HEK293 (cell line): ENCODE results near the gene CCND1.

Experiments
- BCL6B ChIP-seq: fragments of 450-650 bp; formaldehyde crosslinking; IDR thresholded peaks from 2 replicates; pipeline ENCODE4 v1.5.1; 2017; ENCODE audit warnings: missing biosample characterization, missing genetic modification characterization
- KLF10 ChIP-seq: fragments of 450-650 bp; IDR thresholded peaks from 2 replicates; pipeline ENCODE4 v1.5.1; 2018; ENCODE audit warnings: missing biosample characterization, mild to moderate bottlenecking, missing genetic modification characterization
- PRDM4 ChIP-seq: fragments of 450-650 bp; formaldehyde crosslinking; IDR thresholded peaks from 2 replicates; pipeline ENCODE4 v1.5.1; 2017; ENCODE audit warnings: missing biosample characterization, missing genetic modification characterization
- SETDB1 ChIP-seq: IDR thresholded peaks from one replicate; pipeline ENCODE4 v1.6.1; 2017; ENCODE audit warnings: mild to moderate bottlenecking, low read length, moderate library complexity, mixed read lengths; ENCODE audit not compliant: insufficient read length
- ZBTB6 ChIP-seq: fragments of 450-650 bp; formaldehyde crosslinking; IDR thresholded peaks from 2 replicates; pipeline ENCODE4 v1.5.1; 2017; ENCODE audit warnings: missing biosample characterization, missing genetic modification characterization
- ZFHX2 ChIP-seq: fragments of 450-650 bp; formaldehyde crosslinking; conservative IDR thresholded peaks from 2 replicates; pipeline ENCODE4 v1.5.1; 2016; ENCODE audit warnings: missing biosample characterization, missing genetic modification characterization
- ZNF114 ChIP-seq: fragments of 450-650 bp; formaldehyde crosslinking; IDR thresholded peaks from 2 replicates; pipeline ENCODE4 v1.5.0; 2017; ENCODE audit warnings: missing biosample characterization, missing genetic modification characterization
- ZNF214 ChIP-seq: fragments of 450-650 bp; formaldehyde crosslinking; IDR thresholded peaks from 2 replicates; pipeline ENCODE4 v1.5.1; 2017; ENCODE audit warnings: missing biosample characterization, mild to moderate bottlenecking, missing genetic modification characterization, borderline replicate concordance
- ZNF48 ChIP-seq: fragments of 450-650 bp; formaldehyde crosslinking; IDR thresholded peaks from 2 replicates; pipeline ENCODE4 v1.5.1; 2016; ENCODE audit warnings: missing biosample characterization, missing genetic modification characterization
- ZSCAN23 ChIP-seq: fragments of 450-650 bp; formaldehyde crosslinking; IDR thresholded peaks from 2 replicates; pipeline ENCODE4 v1.5.1; 2016; ENCODE audit warnings: missing biosample characterization, missing genetic modification characterization
- TF ChIP-seq, protein P1 (sequence below): fragments of 450-650 bp; formaldehyde crosslinking; IDR thresholded peaks from 2 replicates; pipeline ENCODE4 v1.5.1; 2016; ENCODE audit warnings: missing biosample characterization, missing genetic modification characterization
- TF ChIP-seq, protein P2 (sequence below): fragments of 450-650 bp; formaldehyde crosslinking; IDR thresholded peaks from 2 replicates; pipeline ENCODE4 v1.5.1; 2016; ENCODE audit warnings: missing biosample characterization, missing genetic modification characterization
- TF ChIP-seq, protein P3 (sequence below): fragments of 450-650 bp; formaldehyde crosslinking; IDR thresholded peaks from 2 replicates; pipeline ENCODE4; 2016; ENCODE audit warnings: missing biosample characterization, missing genetic modification characterization
- TF ChIP-seq, protein P4 (sequence below): fragments of 450-650 bp; formaldehyde crosslinking; IDR thresholded peaks from 2 replicates; pipeline ENCODE4 v1.5.1; 2016; ENCODE audit warnings: missing biosample characterization, missing genetic modification characterization

Gene CCND1

GRCh38 chr11:69641681-69642548, 959 bp downstream of the CCND1 start (continued):
- TF ChIP-seq, protein P1, sequence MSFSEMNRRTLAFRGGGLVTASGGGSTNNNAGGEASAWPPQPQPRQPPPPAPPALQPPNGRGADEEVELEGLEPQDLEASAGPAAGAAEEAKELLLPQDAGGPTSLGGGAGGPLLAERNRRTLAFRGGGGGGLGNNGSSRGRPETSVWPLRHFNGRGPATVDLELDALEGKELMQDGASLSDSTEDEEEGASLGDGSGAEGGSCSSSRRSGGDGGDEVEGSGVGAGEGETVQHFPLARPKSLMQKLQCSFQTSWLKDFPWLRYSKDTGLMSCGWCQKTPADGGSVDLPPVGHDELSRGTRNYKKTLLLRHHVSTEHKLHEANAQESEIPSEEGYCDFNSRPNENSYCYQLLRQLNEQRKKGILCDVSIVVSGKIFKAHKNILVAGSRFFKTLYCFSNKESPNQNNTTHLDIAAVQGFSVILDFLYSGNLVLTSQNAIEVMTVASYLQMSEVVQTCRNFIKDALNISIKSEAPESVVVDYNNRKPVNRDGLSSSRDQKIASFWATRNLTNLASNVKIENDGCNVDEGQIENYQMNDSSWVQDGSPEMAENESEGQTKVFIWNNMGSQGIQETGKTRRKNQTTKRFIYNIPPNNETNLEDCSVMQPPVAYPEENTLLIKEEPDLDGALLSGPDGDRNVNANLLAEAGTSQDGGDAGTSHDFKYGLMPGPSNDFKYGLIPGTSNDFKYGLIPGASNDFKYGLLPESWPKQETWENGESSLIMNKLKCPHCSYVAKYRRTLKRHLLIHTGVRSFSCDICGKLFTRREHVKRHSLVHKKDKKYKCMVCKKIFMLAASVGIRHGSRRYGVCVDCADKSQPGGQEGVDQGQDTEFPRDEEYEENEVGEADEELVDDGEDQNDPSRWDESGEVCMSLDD (tag by site-specific recombination) = 0 out of 2 replicates have a peak, but pooled peaks have one; percentile 43
- TF ChIP-seq, protein P2, sequence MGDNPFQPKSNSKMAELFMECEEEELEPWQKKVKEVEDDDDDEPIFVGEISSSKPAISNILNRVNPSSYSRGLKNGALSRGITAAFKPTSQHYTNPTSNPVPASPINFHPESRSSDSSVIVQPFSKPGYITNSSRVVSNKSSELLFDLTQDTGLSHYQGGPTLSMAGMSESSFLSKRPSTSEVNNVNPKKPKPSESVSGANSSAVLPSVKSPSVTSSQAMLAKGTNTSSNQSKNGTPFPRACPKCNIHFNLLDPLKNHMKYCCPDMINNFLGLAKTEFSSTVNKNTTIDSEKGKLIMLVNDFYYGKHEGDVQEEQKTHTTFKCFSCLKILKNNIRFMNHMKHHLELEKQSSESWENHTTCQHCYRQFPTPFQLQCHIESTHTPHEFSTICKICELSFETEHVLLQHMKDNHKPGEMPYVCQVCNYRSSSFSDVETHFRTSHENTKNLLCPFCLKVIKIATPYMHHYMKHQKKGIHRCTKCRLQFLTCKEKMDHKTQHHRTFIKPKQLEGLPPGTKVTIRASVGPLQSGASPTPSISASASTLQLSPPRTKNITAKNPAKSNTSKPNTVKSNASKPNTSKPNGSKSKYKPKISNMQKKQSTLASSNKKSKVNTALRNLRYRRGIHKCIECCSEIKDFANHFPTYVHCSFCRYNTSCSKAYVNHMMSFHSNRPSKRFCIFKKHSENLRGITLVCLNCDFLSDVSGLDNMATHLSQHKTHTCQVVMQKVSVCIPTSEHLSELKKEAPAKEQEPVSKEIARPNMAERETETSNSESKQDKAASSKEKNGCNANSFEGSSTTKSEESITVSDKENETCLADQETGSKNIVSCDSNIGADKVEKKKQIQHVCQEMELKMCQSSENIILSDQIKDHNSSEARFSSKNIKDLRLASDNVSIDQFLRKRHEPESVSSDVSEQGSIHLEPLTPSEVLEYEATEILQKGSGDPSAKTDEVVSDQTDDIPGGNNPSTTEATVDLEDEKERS = no peak
- TF ChIP-seq ZFHX2 (tag by site-specific recombination) (no peak), PRDM4 (tag by site-specific recombination) (no peak), KLF10 (tag by site-specific recombination) (no peak), ZBTB6 (tag by site-specific recombination) (no peak), ZSCAN23 (tag by site-specific recombination) (no peak), SETDB1 (no peak), ZNF214 (tag by site-specific recombination) (no peak), ZNF114 (tag by site-specific recombination) (no peak), BCL6B (tag by site-specific recombination) (no peak), ZNF48 (tag by site-specific recombination) (no peak)
- TF ChIP-seq, protein P3, sequence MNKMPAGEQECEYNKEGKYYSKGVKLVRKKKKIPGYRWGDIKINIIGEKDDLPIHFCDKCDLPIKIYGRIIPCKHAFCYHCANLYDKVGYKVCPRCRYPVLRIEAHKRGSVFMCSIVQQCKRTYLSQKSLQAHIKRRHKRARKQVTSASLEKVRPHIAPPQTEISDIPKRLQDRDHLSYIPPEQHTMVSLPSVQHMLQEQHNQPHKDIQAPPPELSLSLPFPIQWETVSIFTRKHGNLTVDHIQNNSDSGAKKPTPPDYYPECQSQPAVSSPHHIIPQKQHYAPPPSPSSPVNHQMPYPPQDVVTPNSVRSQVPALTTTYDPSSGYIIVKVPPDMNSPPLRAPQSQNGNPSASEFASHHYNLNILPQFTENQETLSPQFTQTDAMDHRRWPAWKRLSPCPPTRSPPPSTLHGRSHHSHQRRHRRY (tag by site-specific recombination) = no peak
- TF ChIP-seq, protein P4, sequence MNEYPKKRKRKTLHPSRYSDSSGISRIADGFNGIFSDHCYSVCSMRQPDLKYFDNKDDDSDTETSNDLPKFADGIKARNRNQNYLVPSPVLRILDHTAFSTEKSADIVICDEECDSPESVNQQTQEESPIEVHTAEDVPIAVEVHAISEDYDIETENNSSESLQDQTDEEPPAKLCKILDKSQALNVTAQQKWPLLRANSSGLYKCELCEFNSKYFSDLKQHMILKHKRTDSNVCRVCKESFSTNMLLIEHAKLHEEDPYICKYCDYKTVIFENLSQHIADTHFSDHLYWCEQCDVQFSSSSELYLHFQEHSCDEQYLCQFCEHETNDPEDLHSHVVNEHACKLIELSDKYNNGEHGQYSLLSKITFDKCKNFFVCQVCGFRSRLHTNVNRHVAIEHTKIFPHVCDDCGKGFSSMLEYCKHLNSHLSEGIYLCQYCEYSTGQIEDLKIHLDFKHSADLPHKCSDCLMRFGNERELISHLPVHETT = no peak
